Spleen (tissue), 7 donors: ENCODE data around the gene MLH3.

Experiments
- CTCF ChIP-seq, 11 experiments: fragments of 200-600 bp in 7 of 11; fragments of 450-650 bp in 4 of 11; sonication (generic) in 4 of 11; IDR thresholded peaks in 8 of 11; conservative IDR thresholded peaks in 3 of 11; 1 replicate in 7 of 11; 2 replicates in 4 of 11; pipeline versions ENCODE4 v1.4.0 to v1.8.0; 2016 to 2021; ENCODE audit warnings: antibody characterized with exemption in 11 of 11, inconsistent platforms in 4 of 11, mild to moderate bottlenecking in 1 of 11
- POLR2AphosphoS5 ChIP-seq, 3 donors: sonication (generic); formaldehyde crosslinking; IDR thresholded peaks; one replicate each; pipeline ENCODE4 v1.5.1; 2017; ENCODE audit warnings: antibody characterized with exemption in 3 of 3
- donor health status: DM: no; HTN: no; CAD: no; lungs with moderate emphysema.
- donor health status: DM: no; HTN: no; CAD: no.
- donor health status: DM: no; HTN: no; CAD: no.

GRCh38 chr14:75013290-75013689 lies 38.0 kb downstream of the MLH3 start:
- no peak for TF ChIP-seq CTCF (IDR thresholded peaks at IDR 0.05 in 8 of 11, conservative IDR thresholded peaks at IDR 0.05 in 3 of 11)
- no peak for TF ChIP-seq POLR2AphosphoS5 (IDR thresholded peaks at IDR 0.05)
